ENCODE results near the gene PGA3.

GRCh38 chr11:61194981-61195695 lies 8.2 kb upstream of the PGA3 start:
- TF ChIP-seq CTCF (conservative IDR thresholded peaks at IDR 0.05; ENCODE audit: low read length) (no peak), EZH2phosphoT487 (IDR thresholded peaks at IDR 0.05; ENCODE audit: borderline replicate concordance, low read depth, low read length) (no peak)

Data from OCI-LY7 (cell line).